Keratinocyte (primary cell): ENCODE data around the gene ENO1. TPM values are rescaled to one million over a fixed set of nuclear protein-coding genes. Genes with fewer than 3 reads are reported as not detected.

Source experiments
- DNase-seq: peaks from one replicate; pipeline ENCODE4 v3.0.0-alpha.2; 2011; ENCODE audit warnings: low read depth, missing footprints, low spot score
- FAIRE-seq: peaks from 2 replicates; lab custom pipeline; 2011; peaks lifted over from hg19 to GRCh38; lab: Jason Lieb, UNC
- H2AFZ ChIP-seq: 2 replicates; pipeline ENCODE4 v1.6.0; 2012; ENCODE audit warnings: low read length, control low read depth, inconsistent platforms; ENCODE audit not compliant: control insufficient read depth
- H3K27ac ChIP-seq: 2 replicates; pipeline ENCODE4 v1.5.1; 2011; ENCODE audit warnings: low read length; ENCODE audit not compliant: control insufficient read depth, insufficient read depth
- H3K27me3 ChIP-seq: 3 replicates; pipeline ENCODE4 v1.6.0; 2011; ENCODE audit warnings: low read length; ENCODE audit not compliant: control insufficient read depth, insufficient read depth; ENCODE audit errors: extremely low read depth
- H3K36me3 ChIP-seq, 2 experiments: 2 replicates in 1 of 2; 3 replicates in 1 of 2; pipeline ENCODE4 v1.5.1; 2011; ENCODE audit warnings: low read length in 2 of 2, mild to moderate bottlenecking in 1 of 2; ENCODE audit not compliant: control insufficient read depth in 2 of 2, insufficient read depth in 2 of 2; ENCODE audit errors: extremely low read depth in 1 of 2
- H3K4me1 ChIP-seq: 3 replicates; pipeline ENCODE4 v1.5.1; 2011; ENCODE audit warnings: low read length; ENCODE audit not compliant: control insufficient read depth, insufficient read depth; ENCODE audit errors: extremely low read depth
- H3K4me2 ChIP-seq: 3 replicates; pipeline ENCODE4 v1.6.0; 2011; ENCODE audit warnings: low read depth, low read length; ENCODE audit not compliant: control insufficient read depth, insufficient read depth; ENCODE audit errors: extremely low read depth
- H3K4me3 ChIP-seq, 3 experiments: fragments of 200-600 bp in 1 of 3; sonication (generic) in 1 of 3; 2 replicates in 2 of 3; 3 replicates in 1 of 3; pipeline ENCODE4 v1.5.1; 2011 to 2016; ENCODE audit warnings: low read length in 3 of 3, mild to moderate bottlenecking in 3 of 3, control low read depth in 2 of 3, inconsistent platforms in 1 of 3, low read depth in 1 of 3, mixed read lengths in 1 of 3, mixed run types in 1 of 3, moderate library complexity in 1 of 3; ENCODE audit not compliant: control insufficient read depth in 2 of 3, insufficient read depth in 2 of 3; ENCODE audit errors: extremely low read depth in 1 of 3
- H3K79me2 ChIP-seq: 2 replicates; pipeline ENCODE4 v1.6.0; 2012; ENCODE audit warnings: low read length; ENCODE audit not compliant: control insufficient read depth, insufficient read depth
- H3K9ac ChIP-seq: 3 replicates; pipeline ENCODE4 v1.6.0; 2011; ENCODE audit warnings: low read length; ENCODE audit not compliant: control insufficient read depth, insufficient read depth; ENCODE audit errors: extremely low read depth
- H3K9me1 ChIP-seq: 3 replicates; pipeline ENCODE4 v1.6.0; 2011; ENCODE audit warnings: low read length; ENCODE audit not compliant: control insufficient read depth, insufficient read depth; ENCODE audit errors: extremely low read depth
- H3K9me3 ChIP-seq: 2 replicates; pipeline ENCODE4 v1.5.1; 2012; ENCODE audit warnings: low read depth, low read length; ENCODE audit not compliant: control insufficient read depth
- H4K20me1 ChIP-seq: 3 replicates; pipeline ENCODE4 v1.6.0; 2011; ENCODE audit warnings: low read length; ENCODE audit not compliant: control insufficient read depth, insufficient read depth; ENCODE audit errors: extremely low read depth
- CTCF ChIP-seq, 3 experiments: IDR thresholded peaks in 1 of 3; conservative IDR thresholded peaks in 1 of 3; optimal IDR thresholded peaks in 1 of 3; 2 replicates in 2 of 3; 3 replicates in 1 of 3; pipeline versions ENCODE3 to v1.5.1; 2011; ENCODE audit warnings: low read length in 3 of 3, mild to moderate bottlenecking in 3 of 3, moderate library complexity in 2 of 3, control low read depth in 1 of 3, inconsistent platforms in 1 of 3; ENCODE audit not compliant: insufficient read depth in 2 of 3; ENCODE audit errors: extremely low read depth in 1 of 3
- EZH2 ChIP-seq: IDR thresholded peaks from one replicate; pipeline ENCODE4 v1.6.1; 2012; ENCODE audit warnings: inconsistent platforms, mild to moderate bottlenecking, low read length, moderate library complexity
- dilution Hi-C: fragments of 300-500 bp; cut with MboI; formaldehyde crosslinking; loops from one replicate; pipeline ENCODE4 v1.7.0; 2020; ENCODE audit warnings: low sequenced_read_pairs; ENCODE audit not compliant: extremely low pct_ligation_motif_present
- polyA plus RNA-seq, 5 experiments: library from polyadenylated mRNA; depleted of rRNA in 3 of 5; stranded (reverse) in 3 of 5; stranded (forward) in 1 of 5; unstranded in 1 of 5; fragments of >200 nt; gene quantifications; 1 replicate in 1 of 5; 2 replicates in 3 of 5; 3 replicates in 1 of 5; pipeline versions ENCODE4 v1.2.1 to v1.2.3, GENCODE V29; 2011 to 2012; ENCODE audit warnings: missing spikeins in 2 of 5, low read depth in 1 of 5, low replicate concordance in 1 of 5

ENO1 gene
- polyA plus RNA-seq, 1 donor (not counting 4 experiments of a cell fraction or from before 2014, with no cell fraction given) = 1,908 TPM

GRCh38 chr1:8925960-8926359, 47.5 kb upstream of the ENO1 start:
- Histone ChIP-seq H3K27ac (no peak overlapping the region), H2AFZ (no peak overlapping the region), H3K9ac (no peak overlapping the region), H3K4me1 (no peaks in the 10 kb centered on the region), H3K36me3 (no peaks in the 10 kb centered on the region), H3K9me3 (no peaks in the 10 kb centered on the region), H3K79me2 (no peaks in the 10 kb centered on the region), H4K20me1 (no peaks in the 10 kb centered on the region), H3K9me1 (no peaks in the 10 kb centered on the region), H3K27me3 (no peaks in the 10 kb centered on the region), H3K4me3 (no peak overlapping the region), H3K4me2 (no peak overlapping the region)
- dilution Hi-C loops = no loop called here
- FAIRE-seq (no peak), DNase-seq (no peak)
- TF ChIP-seq CTCF (optimal IDR thresholded peaks at IDR 0.05 in 1 of 3, IDR thresholded peaks at IDR 0.05 in 1 of 3, conservative IDR thresholded peaks at IDR 0.05 in 1 of 3; ENCODE audit: extremely low read depth in 1 of 3, insufficient read depth in 2 of 3, low read length in 3 of 3) (no peak), EZH2 (no peak)

- Histone ChIP-seq H3K4me2 (no peak overlapping the region), H3K27me3 (no peaks in the 10 kb centered on the region), H3K4me1 (no peaks in the 10 kb centered on the region), H3K79me2 (no peaks in the 10 kb centered on the region), H3K9me1 (no peaks in the 10 kb centered on the region), H3K9me3 (no peaks in the 10 kb centered on the region), H2AFZ (no peak overlapping the region), H3K9ac (no peak overlapping the region), H3K27ac (no peak overlapping the region), H4K20me1 (no peaks in the 10 kb centered on the region), H3K4me3 (no peak overlapping the region), H3K36me3 (no peaks in the 10 kb centered on the region)
- TF ChIP-seq EZH2 (no peak), CTCF (optimal IDR thresholded peaks at IDR 0.05 in 1 of 3, IDR thresholded peaks at IDR 0.05 in 1 of 3, conservative IDR thresholded peaks at IDR 0.05 in 1 of 3; ENCODE audit: extremely low read depth in 1 of 3, insufficient read depth in 2 of 3, low read length in 3 of 3) (no peak)
- DNase-seq (no peak), FAIRE-seq (no peak)
- dilution Hi-C loops = no loop called here
Observed at GRCh38 chr1:8925406-8925805, 46.9 kb upstream of the ENO1 start.
